Umbilical cord (tissue), 1 donor: ENCODE measurements around the gene CHAC2. TPM values are rescaled to one million over a fixed set of nuclear protein-coding genes. Genes with fewer than 3 reads are reported as not detected.

Experiments
- total RNA-seq: library from RNA; depleted of rRNA; stranded (reverse); fragments of >200 nt; gene quantifications from one replicate; pipeline ENCODE4 v1.2.3, GENCODE V29; 2014; ENCODE audit warnings: low replicate concordance; ENCODE audit not compliant: insufficient read depth

The CHAC2 gene
- total RNA-seq, 1 donor from 2014 or later, result 2.9 TPM

Other genes with a start within 250 kb of the CHAC2 start
- 19.7 TPM for gene ASB3, start 19.1 kb downstream of the CHAC2 start, total RNA-seq
- 103 TPM for gene ERLEC1, start 19.2 kb downstream of the CHAC2 start, total RNA-seq
- 0.72 TPM for gene GPR75, start 92.2 kb downstream of the CHAC2 start, total RNA-seq
- 44.8 TPM for gene PSME4, start 203.2 kb downstream of the CHAC2 start, total RNA-seq